K562 (cell line): ENCODE measurements around the gene TMEM132D. TPM values are rescaled to one million over a fixed set of nuclear protein-coding genes. Genes with fewer than 3 reads are reported as not detected.

Experiments used
- CBFA2T2 ChIP-seq: fragments of 450-650 bp; conservative IDR thresholded peaks from 2 replicates; pipeline ENCODE4 v1.6.1; 2017; ENCODE audit warnings: mild to moderate bottlenecking
- GTF3C2 ChIP-seq: IDR thresholded peaks from 3 replicates; pipeline ENCODE4 v1.6.1; 2011; ENCODE audit warnings: borderline replicate concordance, mild to moderate bottlenecking, moderate library complexity; ENCODE audit not compliant: insufficient read length; ENCODE audit errors: extremely low read depth
- PHF21A ChIP-seq: fragments of 450-650 bp; IDR thresholded peaks from 2 replicates; pipeline ENCODE4 v1.6.1; 2017; ENCODE audit warnings: low read depth, borderline replicate concordance
- RNF2 ChIP-seq: sonication (generic); IDR thresholded peaks from 2 replicates; pipeline ENCODE4 v1.6.1; 2016
- TAF7 ChIP-seq: fragments of 450-650 bp; IDR thresholded peaks from 2 replicates; pipeline ENCODE4 v1.6.1; 2016; ENCODE audit warnings: missing genetic modification characterization, missing compliant biosample characterization
- polyA plus RNA-seq, 8 experiments: library from polyadenylated mRNA; depleted of rRNA in 4 of 8; stranded (reverse) in 5 of 8; unstranded in 3 of 8; fragments of >200 nt; fragmentation: Nextera tagmentation in 2 of 8; fragmentation: Illumina TruSeq in 1 of 8; extraction: Ambion mirVana in 2 of 8; extraction: Trizol in 1 of 8; gene quantifications; 2 replicates each; pipeline versions ENCODE4 v1.2.1 to v1.2.3, GENCODE V29; 2011 to 2014; ENCODE audit warnings: inconsistent platforms in 1 of 8, missing spikeins in 1 of 8
- total RNA-seq, 7 experiments: library from RNA; depleted of rRNA in 6 of 7; stranded (reverse); fragments of >200 nt in 6 of 7; fragmentation: Illumina TruSeq in 2 of 7; extraction: Trizol in 2 of 7; gene quantifications; 2 replicates each; pipeline versions ENCODE4 v1.2.1 to v1.2.3, GENCODE V29; 2011 to 2021; ENCODE audit warnings: low replicate concordance in 1 of 7
- TF ChIP-seq, protein P1 (sequence below): fragments of 250-450 bp; sonication (Bioruptor Pico); IDR thresholded peaks from 2 replicates; pipeline ENCODE4 v1.5.0; 2021
- TF ChIP-seq, protein P2 (sequence below): fragments of 250-450 bp; sonication (Bioruptor Pico); IDR thresholded peaks from 2 replicates; pipeline ENCODE4 v1.8.0; 2021; ENCODE audit warnings: moderate library complexity, mild to moderate bottlenecking, inconsistent platforms

The TMEM132D gene
- total and polyA plus RNA-seq, 9 of the 15 experiments (the other 6 are each of a cell fraction or from before 2014, with no cell fraction given): not detected

GRCh38 chr12:129075460-129076208, 828.2 kb downstream of the TMEM132D start (continued):
- TF ChIP-seq GTF3C2 (no peak), TAF7 (tag) (no peak), PHF21A (no peak), RNF2 (no peak), CBFA2T2 (no peak)
- TF ChIP-seq, protein P1, sequence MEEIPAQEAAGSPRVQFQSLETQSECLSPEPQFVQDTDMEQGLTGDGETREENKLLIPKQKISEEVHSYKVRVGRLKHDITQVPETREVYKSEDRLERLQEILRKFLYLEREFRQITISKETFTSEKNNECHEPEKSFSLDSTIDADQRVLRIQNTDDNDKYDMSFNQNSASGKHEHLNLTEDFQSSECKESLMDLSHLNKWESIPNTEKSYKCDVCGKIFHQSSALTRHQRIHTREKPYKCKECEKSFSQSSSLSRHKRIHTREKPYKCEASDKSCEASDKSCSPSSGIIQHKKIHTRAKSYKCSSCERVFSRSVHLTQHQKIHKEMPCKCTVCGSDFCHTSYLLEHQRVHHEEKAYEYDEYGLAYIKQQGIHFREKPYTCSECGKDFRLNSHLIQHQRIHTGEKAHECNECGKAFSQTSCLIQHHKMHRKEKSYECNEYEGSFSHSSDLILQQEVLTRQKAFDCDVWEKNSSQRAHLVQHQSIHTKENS (CRISPR knock-in tag): no peak
- TF ChIP-seq, protein P2, sequence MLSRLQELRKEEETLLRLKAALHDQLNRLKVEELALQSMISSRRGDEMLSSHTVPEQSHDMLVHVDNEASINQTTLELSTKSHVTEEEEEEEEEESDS (CRISPR knock-in tag): no peak
- TF ChIP-seq, all 486 proteins: peak for 0
